SK-N-SH treated with all-trans-retinoic acid at 6 μM for 48 hours (cell line): ENCODE measurements around the gene AFG3L2.

ENCODE experiments used
- ATAC-seq: fragments of 200-7000 bp; cut with Tn5 transposase; 3 replicates; pipeline ENCODE4 v1.9.1; 2020; ENCODE audit warnings: mild to moderate bottlenecking, moderate library complexity
- ARNTL ChIP-seq: fragments of 450-650 bp; formaldehyde crosslinking; IDR thresholded peaks from 2 replicates; pipeline ENCODE4 v1.5.0; 2020; ENCODE audit warnings: low read depth, mild to moderate bottlenecking, moderate library complexity, borderline replicate concordance
- BACH2 ChIP-seq: fragments of 250-450 bp; sonication (Bioruptor Pico); IDR thresholded peaks from 2 replicates; pipeline ENCODE4 v1.9.0; 2021; ENCODE audit warnings: mild to moderate bottlenecking, borderline replicate concordance
- CREB5 ChIP-seq: fragments of 250-450 bp; sonication (Bioruptor Pico); IDR thresholded peaks from 2 replicates; pipeline ENCODE4 v1.5.1; 2020; ENCODE audit warnings: low read depth, mild to moderate bottlenecking, moderate library complexity
- CSDC2 ChIP-seq: fragments of 250-450 bp; sonication (Bioruptor Pico); IDR thresholded peaks from 2 replicates; pipeline ENCODE4 v1.5.0; 2020; ENCODE audit warnings: mild to moderate bottlenecking, moderate library complexity
- ESRRG ChIP-seq: fragments of 250-450 bp; sonication (Bioruptor Pico); IDR thresholded peaks from 2 replicates; pipeline ENCODE4 v1.6.1; 2021; ENCODE audit warnings: mild to moderate bottlenecking
- GLIS3 ChIP-seq: fragments of 250-450 bp; sonication (Bioruptor Pico); IDR thresholded peaks from 2 replicates; pipeline ENCODE4 v1.5.0; 2020; ENCODE audit warnings: mild to moderate bottlenecking, moderate library complexity
- ISL1 ChIP-seq: fragments of 250-450 bp; sonication (Bioruptor Pico); IDR thresholded peaks from 2 replicates; pipeline ENCODE4 v2.1.2; 2022; ENCODE audit warnings: mild to moderate bottlenecking, moderate library complexity
- OSR1 ChIP-seq: fragments of 250-450 bp; sonication (Bioruptor Pico); IDR thresholded peaks from 2 replicates; pipeline ENCODE4 v1.8.0; 2022; ENCODE audit warnings: moderate library complexity, mild to moderate bottlenecking, inconsistent platforms
- PATZ1 ChIP-seq: fragments of 250-450 bp; sonication (Bioruptor Pico); IDR thresholded peaks from 2 replicates; pipeline ENCODE4 v1.8.0; 2020; ENCODE audit warnings: mild to moderate bottlenecking, moderate library complexity, borderline replicate concordance
- PPARA ChIP-seq: fragments of 250-450 bp; sonication (Bioruptor Pico); IDR thresholded peaks from 2 replicates; pipeline ENCODE4 v1.5.0; 2020; ENCODE audit warnings: mild to moderate bottlenecking, borderline replicate concordance
- RARB ChIP-seq: fragments of 250-450 bp; sonication (Bioruptor Pico); IDR thresholded peaks from 2 replicates; pipeline ENCODE4 v1.8.0; 2021; ENCODE audit warnings: mild to moderate bottlenecking, moderate library complexity
- SNAI2 ChIP-seq: fragments of 250-450 bp; sonication (Bioruptor Pico); IDR thresholded peaks from 2 replicates; pipeline ENCODE4 v1.5.0; 2020; ENCODE audit warnings: mild to moderate bottlenecking, moderate library complexity
- TCF4 ChIP-seq: fragments of 250-450 bp; sonication (Bioruptor Pico); IDR thresholded peaks from 2 replicates; pipeline ENCODE4 v1.8.0; 2021; ENCODE audit warnings: mild to moderate bottlenecking, moderate library complexity, borderline replicate concordance
- TOX ChIP-seq: fragments of 250-450 bp; sonication (Bioruptor Pico); IDR thresholded peaks from 2 replicates; pipeline ENCODE4 v1.8.0; 2021; ENCODE audit warnings: mild to moderate bottlenecking, moderate library complexity, borderline replicate concordance
- TSHZ2 ChIP-seq: fragments of 250-450 bp; sonication (Bioruptor Pico); IDR thresholded peaks from 2 replicates; pipeline ENCODE4 v1.5.0; 2020; ENCODE audit warnings: mild to moderate bottlenecking, moderate library complexity
- ZC3H10 ChIP-seq: fragments of 250-450 bp; sonication (Bioruptor Pico); IDR thresholded peaks from 2 replicates; pipeline ENCODE4 v1.5.1; 2021; ENCODE audit warnings: mild to moderate bottlenecking, moderate library complexity
- ZFP3 ChIP-seq: fragments of 250-450 bp; sonication (Bioruptor Pico); IDR thresholded peaks from 2 replicates; pipeline ENCODE4 v1.5.0; 2020; ENCODE audit warnings: mild to moderate bottlenecking, moderate library complexity
- ZFP30 ChIP-seq: fragments of 450-650 bp; formaldehyde crosslinking; IDR thresholded peaks from 2 replicates; pipeline ENCODE4 v1.5.0; 2022; ENCODE audit warnings: mild to moderate bottlenecking, moderate library complexity
- ZNF565 ChIP-seq: fragments of 450-650 bp; formaldehyde crosslinking; conservative IDR thresholded peaks from 2 replicates; pipeline ENCODE4 v1.5.0; 2020; ENCODE audit warnings: low read depth, mild to moderate bottlenecking, moderate library complexity
- ZNF70 ChIP-seq: fragments of 450-650 bp; formaldehyde crosslinking; IDR thresholded peaks from 2 replicates; pipeline ENCODE4 v1.5.0; 2020; ENCODE audit warnings: mild to moderate bottlenecking, moderate library complexity
- ZNF8 ChIP-seq: fragments of 450-650 bp; formaldehyde crosslinking; IDR thresholded peaks from 2 replicates; pipeline ENCODE4 v1.5.0; 2020; ENCODE audit warnings: mild to moderate bottlenecking, moderate library complexity
- TF ChIP-seq, protein P1 (sequence below): fragments of 250-450 bp; sonication (Bioruptor Pico); IDR thresholded peaks from 2 replicates; pipeline ENCODE4 v1.5.1; 2021; ENCODE audit warnings: mild to moderate bottlenecking, moderate library complexity

The AFG3L2 gene

GRCh38 chr18:12336171-12336613 is 40.8 kb downstream of the AFG3L2 start:
- no peak for TF ChIP-seq TSHZ2 (CRISPR knock-in tag)
- no peak for TF ChIP-seq CSDC2
- TF ChIP-seq ZC3H10, result no peak
- no peak for TF ChIP-seq SNAI2
- TF ChIP-seq PATZ1 (CRISPR knock-in tag), result no peak
- no peak for TF ChIP-seq ZNF8 (CRISPR knock-in tag)
- TF ChIP-seq ZNF70, result no peak
- TF ChIP-seq OSR1 (CRISPR knock-in tag), result no peak
- no peak for TF ChIP-seq ZFP3 (CRISPR knock-in tag)
- no peak for TF ChIP-seq ZNF565
- no peak for TF ChIP-seq TOX (CRISPR knock-in tag)
- no peak for TF ChIP-seq TCF4 (CRISPR knock-in tag)
- no peak for TF ChIP-seq RARB (CRISPR knock-in tag)
- no peak for TF ChIP-seq ZFP30 (CRISPR knock-in tag)
- TF ChIP-seq BACH2 (CRISPR knock-in tag), result no peak
- TF ChIP-seq GLIS3, result no peak
- TF ChIP-seq, protein P1, sequence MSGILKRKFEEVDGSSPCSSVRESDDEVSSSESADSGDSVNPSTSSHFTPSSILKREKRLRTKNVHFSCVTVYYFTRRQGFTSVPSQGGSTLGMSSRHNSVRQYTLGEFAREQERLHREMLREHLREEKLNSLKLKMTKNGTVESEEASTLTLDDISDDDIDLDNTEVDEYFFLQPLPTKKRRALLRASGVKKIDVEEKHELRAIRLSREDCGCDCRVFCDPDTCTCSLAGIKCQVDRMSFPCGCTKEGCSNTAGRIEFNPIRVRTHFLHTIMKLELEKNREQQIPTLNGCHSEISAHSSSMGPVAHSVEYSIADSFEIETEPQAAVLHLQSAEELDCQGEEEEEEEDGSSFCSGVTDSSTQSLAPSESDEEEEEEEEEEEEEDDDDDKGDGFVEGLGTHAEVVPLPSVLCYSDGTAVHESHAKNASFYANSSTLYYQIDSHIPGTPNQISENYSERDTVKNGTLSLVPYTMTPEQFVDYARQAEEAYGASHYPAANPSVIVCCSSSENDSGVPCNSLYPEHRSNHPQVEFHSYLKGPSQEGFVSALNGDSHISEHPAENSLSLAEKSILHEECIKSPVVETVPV, result no peak
- no peak for ATAC-seq

- ATAC-seq, result no peak
- TF ChIP-seq ZNF565 (no peak), ARNTL (CRISPR knock-in tag) (no peak), TCF4 (CRISPR knock-in tag) (no peak), PPARA (CRISPR knock-in tag) (no peak), GLIS3 (no peak), ISL1 (CRISPR knock-in tag) (no peak), CREB5 (CRISPR knock-in tag) (no peak), ZNF70 (no peak), ZFP3 (CRISPR knock-in tag) (no peak)
- TF ChIP-seq, protein P1, result no peak
Observed at GRCh38 chr18:12335503-12335902, 41.5 kb downstream of the AFG3L2 start.

- ATAC-seq, result no peak
- TF ChIP-seq ZNF70, result no peak
- no peak for TF ChIP-seq ZNF565
- no peak for TF ChIP-seq TCF4 (CRISPR knock-in tag)
- TF ChIP-seq, protein P1, result no peak
- no peak for TF ChIP-seq BACH2 (CRISPR knock-in tag)
- no peak for TF ChIP-seq GLIS3
- no peak for TF ChIP-seq ISL1 (CRISPR knock-in tag)
- no peak for TF ChIP-seq OSR1 (CRISPR knock-in tag)
- no peak for TF ChIP-seq ESRRG (CRISPR knock-in tag)
- no peak for TF ChIP-seq PATZ1 (CRISPR knock-in tag)
- TF ChIP-seq PPARA (CRISPR knock-in tag), result no peak
- no peak for TF ChIP-seq SNAI2
Observed at GRCh38 chr18:12334863-12335262, 42.2 kb downstream of the AFG3L2 start.
